NCI-H2081 treated with DMSO at 0.1 percent for 48 hours (cell line): ENCODE measurements around the gene ANAPC2.

Source experiments
- DNase-seq: peaks from one replicate; lab custom pipeline; 2025; lab: John Stamatoyannopoulos, UW

Gene ANAPC2

GRCh38 chr9:137173796-137174664 is 14.3 kb downstream of the ANAPC2 start:
- no peak for DNase-seq

GRCh38 chr9:137172901-137173795 is 15.2 kb downstream of the ANAPC2 start:
- DNase-seq: no peak

- no peak for DNase-seq
Observed at GRCh38 chr9:137171149-137171900, 17.0 kb downstream of the ANAPC2 start.

- DNase-seq: no peak
Observed at GRCh38 chr9:137170486-137171148, 17.7 kb downstream of the ANAPC2 start.

GRCh38 chr9:137169896-137170358 is 18.4 kb downstream of the ANAPC2 start, which contains the start of gene LRRC26:
Gene LRRC26 (minus strand): TSS chr9:137170051. CDS start chr9:137169943, 108 bp downstream.
- DNase-seq: no peak

- DNase-seq: peak; percentile 68
Observed at GRCh38 chr9:137168904-137169856, 19.2 kb downstream of the ANAPC2 start.

GRCh38 chr9:137168573-137168903 is 19.8 kb downstream of the ANAPC2 start:
- no peak for DNase-seq

- DNase-seq: no peak
Observed at GRCh38 chr9:137167747-137168572, 20.4 kb downstream of the ANAPC2 start.

GRCh38 chr9:137167277-137167746 is 21.0 kb downstream of the ANAPC2 start:
- no peak for DNase-seq

GRCh38 chr9:137166380-137167229 is 21.8 kb downstream of the ANAPC2 start:
- no peak for DNase-seq

GRCh38 chr9:137165250-137165836 is 23.0 kb downstream of the ANAPC2 start:
- DNase-seq: no peak

GRCh38 chr9:137164370-137165249 is 23.8 kb downstream of the ANAPC2 start:
- DNase-seq: no peak

- no peak for DNase-seq
Observed at GRCh38 chr9:137163805-137164204, 24.6 kb downstream of the ANAPC2 start.

GRCh38 chr9:137163365-137163715 is 25.0 kb downstream of the ANAPC2 start:
- DNase-seq: no peak

GRCh38 chr9:137162505-137163364 is 25.6 kb downstream of the ANAPC2 start:
- no peak for DNase-seq
